IMR-90 (cell line): Measurements from ENCODE around the gene TRIM36. TPM values are rescaled to one million over a fixed set of nuclear protein-coding genes. Genes with fewer than 3 reads are reported as not detected.

Experiments used
- ATAC-seq: fragments of 200-7000 bp; cut with Tn5 transposase; 2 replicates; pipeline ENCODE4 v1.9.1; 2020; ENCODE audit warnings: low read depth, mild to moderate bottlenecking, moderate library complexity
- BruUV-seq: library from RNA; stranded (reverse); fragments of 400-500 nt; replicated peaks from 2 replicates; lab custom pipeline; 2021; lab: Mats Ljungman, UMichigan
- CTCF ChIA-PET: fragments of 300-600 bp; formaldehyde crosslinking; extraction: SDS; loops from one replicate; lab custom pipeline; 2021; ENCODE audit warnings: antibody characterized with exemption; lab: Yijun Ruan, JAX
- POLR2A ChIA-PET: fragments of 300-600 bp; sonication (Branson Sonifier 250); formaldehyde crosslinking; loops from one replicate; lab custom pipeline; 2022; ENCODE audit warnings: antibody characterized with exemption; ENCODE audit not compliant: unreplicated experiment; lab: Charles Lee
- DNase-seq: peaks from one replicate; pipeline ENCODE4 v3.0.0; 2013
- H2AFZ ChIP-seq: replicated peaks from 2 replicates; pipeline ENCODE3; 2013; ENCODE audit warnings: low read length, mild to moderate bottlenecking; ENCODE audit not compliant: poor library complexity
- H2AK5ac ChIP-seq: 2 replicates; pipeline ENCODE4 v1.6.1; 2013; ENCODE audit warnings: low read depth, low read length, inconsistent platforms
- H2AK9ac ChIP-seq: replicated peaks from 2 replicates; pipeline ENCODE3; 2013; ENCODE audit warnings: mild to moderate bottlenecking, low read depth, low read length, moderate library complexity; ENCODE audit not compliant: poor library complexity
- H2BK120ac ChIP-seq: 2 replicates; pipeline ENCODE4 v1.6.1; 2013; ENCODE audit warnings: low read depth, low read length, inconsistent platforms
- H2BK15ac ChIP-seq: 3 replicates; pipeline ENCODE4 v1.6.1; 2013; ENCODE audit warnings: low read depth, low read length, inconsistent platforms
- H2BK20ac ChIP-seq: 2 replicates; pipeline ENCODE4 v1.6.1; 2013; ENCODE audit warnings: low read depth, mild to moderate bottlenecking, inconsistent platforms, low read length, moderate library complexity
- H2BK5ac ChIP-seq: 2 replicates; pipeline ENCODE4 v1.6.1; 2013; ENCODE audit warnings: mild to moderate bottlenecking, low read depth, low read length, inconsistent platforms; ENCODE audit not compliant: poor library complexity, severe bottlenecking
- H3K14ac ChIP-seq: replicated peaks from 2 replicates; pipeline ENCODE4 v1.6.1; 2013; ENCODE audit warnings: low read depth, low read length, inconsistent platforms
- H3K18ac ChIP-seq: 2 replicates; pipeline ENCODE4 v1.6.1; 2013; ENCODE audit warnings: low read depth, low read length, control low read depth
- H3K23ac ChIP-seq: 2 replicates; pipeline ENCODE4 v1.6.1; 2013; ENCODE audit warnings: low read depth, low read length, inconsistent platforms
- H3K27ac ChIP-seq: 2 replicates; pipeline ENCODE4 v1.5.1; 2013; ENCODE audit warnings: mild to moderate bottlenecking, control low read depth, low read length; ENCODE audit not compliant: insufficient read depth
- H3K27me3 ChIP-seq: 2 replicates; pipeline ENCODE4 v1.6.1; 2013; ENCODE audit warnings: low read length; ENCODE audit not compliant: control insufficient read depth, insufficient read depth
- H3K36me3 ChIP-seq: 2 replicates; pipeline ENCODE4 v1.6.1; 2013; ENCODE audit warnings: low read length, mixed read lengths; ENCODE audit not compliant: control insufficient read depth, insufficient read depth
- H3K4ac ChIP-seq: 2 replicates; pipeline ENCODE4 v1.6.1; 2013; ENCODE audit warnings: low read depth, low read length, inconsistent platforms
- H3K4me1 ChIP-seq: 2 replicates; pipeline ENCODE4 v1.6.1; 2013; ENCODE audit warnings: low read length, mixed read lengths; ENCODE audit not compliant: control insufficient read depth, insufficient read depth
- H3K4me2 ChIP-seq: 2 replicates; pipeline ENCODE4 v1.6.1; 2013; ENCODE audit warnings: low read depth, mild to moderate bottlenecking, control low read depth, low read length, moderate library complexity
- H3K4me3 ChIP-seq: 2 replicates; pipeline ENCODE4 v1.5.1; 2013; ENCODE audit warnings: low read depth, mild to moderate bottlenecking, control low read depth, low read length, moderate library complexity; ENCODE audit not compliant: insufficient read depth
- H3K56ac ChIP-seq: 2 replicates; pipeline ENCODE4 v1.6.1; 2013; ENCODE audit warnings: low read length, inconsistent platforms; ENCODE audit not compliant: insufficient read depth; ENCODE audit errors: extremely low read depth
- H3K79me1 ChIP-seq, 2 experiments: 2 replicates each; pipeline ENCODE4 v1.6.1; 2013; ENCODE audit warnings: low read length in 2 of 2, inconsistent platforms in 1 of 2, low read depth in 1 of 2
- H3K9ac ChIP-seq: 2 replicates; pipeline ENCODE4 v1.6.1; 2013; ENCODE audit warnings: low read depth, low read length, control low read depth
- H3K9me1 ChIP-seq: 2 replicates; pipeline ENCODE4 v1.6.1; 2013; ENCODE audit warnings: low read length, inconsistent platforms; ENCODE audit not compliant: insufficient read depth
- H3K9me3 ChIP-seq: 2 replicates; pipeline ENCODE4 v1.6.1; 2013; ENCODE audit warnings: low read length; ENCODE audit not compliant: control insufficient read depth, insufficient read depth
- H4K20me1 ChIP-seq: 2 replicates; pipeline ENCODE4 v1.6.1; 2013; ENCODE audit warnings: low read length, inconsistent platforms; ENCODE audit not compliant: insufficient read depth
- H4K5ac ChIP-seq: 2 replicates; pipeline ENCODE4 v1.6.1; 2013; ENCODE audit warnings: mild to moderate bottlenecking, low read depth, low read length, control low read depth
- H4K8ac ChIP-seq, 2 experiments: 2 replicates each; pipeline ENCODE4 v1.6.1; 2013; ENCODE audit warnings: low read depth in 2 of 2, low read length in 2 of 2, control low read depth in 1 of 2, inconsistent platforms in 1 of 2
- H4K91ac ChIP-seq: 2 replicates; pipeline ENCODE4 v1.6.1; 2013; ENCODE audit warnings: low read depth, low read length, inconsistent platforms; ENCODE audit not compliant: insufficient read depth
- BHLHE40 ChIP-seq: fragments of 150-350 bp; IDR thresholded peaks from 2 replicates; pipeline ENCODE4 v1.6.1; 2016; ENCODE audit warnings: mild to moderate bottlenecking, low read depth, low read length
- CEBPB ChIP-seq: IDR thresholded peaks from 2 replicates; pipeline ENCODE4 v1.6.1; 2012; ENCODE audit warnings: low read depth, low read length, improper control_type of control experiment
- CHD1 ChIP-seq: IDR thresholded peaks from 2 replicates; pipeline ENCODE4 v1.6.1; 2012; ENCODE audit warnings: low read depth, low read length, improper control_type of control experiment
- FOS ChIP-seq: fragments of 150-350 bp; IDR thresholded peaks from 2 replicates; pipeline ENCODE4 v1.6.1; 2016; ENCODE audit warnings: low read depth, low read length
- MAFK ChIP-seq: IDR thresholded peaks from 2 replicates; pipeline ENCODE4 v1.6.1; 2012; ENCODE audit warnings: low read depth, low read length, improper control_type of control experiment
- MAZ ChIP-seq: IDR thresholded peaks from 2 replicates; pipeline ENCODE4 v1.6.1; 2012; ENCODE audit warnings: low read depth, mild to moderate bottlenecking, low read length, improper control_type of control experiment, moderate library complexity, borderline replicate concordance
- MXI1 ChIP-seq: IDR thresholded peaks from 2 replicates; pipeline ENCODE4 v1.6.1; 2012; ENCODE audit warnings: low read depth, mild to moderate bottlenecking, low read length, moderate library complexity, borderline replicate concordance
- NFE2L2 ChIP-seq: fragments of 150-350 bp; IDR thresholded peaks from 2 replicates; pipeline ENCODE4 v1.6.1; 2016; ENCODE audit warnings: low read depth, mild to moderate bottlenecking, low read length
- POLR2A ChIP-seq: IDR thresholded peaks from 2 replicates; pipeline ENCODE4 v1.6.1; 2012; ENCODE audit warnings: mild to moderate bottlenecking, low read depth, low read length
- RAD21 ChIP-seq: IDR thresholded peaks from 2 replicates; pipeline ENCODE4 v1.6.1; 2012; ENCODE audit warnings: low read length, improper control_type of control experiment
- RCOR1 ChIP-seq: IDR thresholded peaks from 2 replicates; pipeline ENCODE4 v1.6.1; 2012; ENCODE audit warnings: mild to moderate bottlenecking, low read length, improper control_type of control experiment; ENCODE audit not compliant: insufficient replicate concordance
- RFX5 ChIP-seq: IDR thresholded peaks from 2 replicates; pipeline ENCODE4 v1.8.0; 2012; ENCODE audit warnings: low read depth, mild to moderate bottlenecking, low read length, moderate library complexity
- SMC3 ChIP-seq: fragments of 150-350 bp; IDR thresholded peaks from 2 replicates; pipeline ENCODE4 v1.6.1; 2016; ENCODE audit warnings: low read depth, mild to moderate bottlenecking, antibody characterized with exemption, low read length, moderate library complexity
- USF2 ChIP-seq: fragments of 150-350 bp; IDR thresholded peaks from 2 replicates; pipeline ENCODE4 v1.6.1; 2017; ENCODE audit warnings: mild to moderate bottlenecking, antibody characterized with exemption, low read length, low read depth
- WGBS, 2 experiments: methylation state at CpG; one replicate each; pipeline versions ENCODE4 v1.1.5 to v1.1.7; 2013; ENCODE audit warnings: missing lambda C conversion rate in 2 of 2; ENCODE audit not compliant: insufficient read length in 1 of 2; ENCODE audit errors: extremely low coverage in 2 of 2; 5-methylcytosine and 5-hydroxymethylcytosine counted together
- dilution Hi-C: fragments of 300-500 bp; cut with HindIII; formaldehyde crosslinking; loops from one replicate; pipeline ENCODE4 v1.14.3; 2018; ENCODE audit warnings: low sequenced_read_pairs; ENCODE audit not compliant: unreplicated experiment
- in situ Hi-C: fragments of 300-500 bp; cut with MboI; formaldehyde crosslinking; loops from 3 replicates; pipeline ENCODE4 v1.14.3; 2019; ENCODE audit warnings: low sequenced_read_pairs, inconsistent platforms, mixed read lengths
- intact Hi-C: fragments of 100-400 bp; cut with micrococcal nuclease; formaldehyde crosslinking; loops from 2 replicates; pipeline ENCODE4 v1.10.0; 2022
- polyA plus RNA-seq, 3 experiments: library from polyadenylated mRNA; depleted of rRNA; stranded (reverse); fragments of >200 nt; gene quantifications; 2 replicates each; pipeline ENCODE4 v1.2.3, GENCODE V29; 2012; ENCODE audit warnings: low replicate concordance in 1 of 3
- total RNA-seq: library from RNA; depleted of rRNA; stranded (reverse); fragments of >200 nt; gene quantifications from 2 replicates; pipeline ENCODE4 v1.2.3, GENCODE V29; 2012
- TF ChIP-seq, protein P1 (sequence below): fragments of 150-350 bp; IDR thresholded peaks from 2 replicates; pipeline ENCODE4 v1.6.1; 2016; ENCODE audit warnings: low read depth, mild to moderate bottlenecking, low read length, moderate library complexity, borderline replicate concordance
- TF ChIP-seq, protein P2 (sequence below): conservative IDR thresholded peaks from 2 replicates; pipeline ENCODE4 v1.5.1; 2012; ENCODE audit warnings: mild to moderate bottlenecking, low read depth, low read length, improper control_type of control experiment

The TRIM36 gene
- total and polyA plus RNA-seq, 2 of the 4 experiments (the other 2 are of a cell fraction), result 0.10 to 0.18 TPM

GRCh38 chr5:115179030-115179393 is 9.3 kb upstream of the TRIM36 start:
- ChIA-PET CTCF (no interaction called here), POLR2A (no interaction called here)
- H3K4me2 ChIP-seq, result no peak overlapping the region; the same call in 1 of the 2 replicates

More at GRCh38 chr5:115179030-115179393, 9.3 kb upstream of the TRIM36 start:
- Histone ChIP-seq H2BK5ac (no peak overlapping the region), H2AK9ac (peak overlapping the region; percentile 29), H2AFZ (peak overlapping the region; percentile 15), H2AK5ac (no peak overlapping the region), H3K18ac (no peak overlapping the region), H4K5ac (no peak overlapping the region), H2BK20ac (no peak overlapping the region), H3K27ac (no peak overlapping the region), H3K79me1 (no peaks in the 10 kb centered on the region), H2BK120ac (no peak overlapping the region), H3K14ac (no peak overlapping the region), H3K9me1 (no peaks in the 10 kb centered on the region), H3K27me3 (peaks cover 61% of the 10 kb centered on the region), H4K20me1 (peaks cover 3% of the 10 kb centered on the region; the same call in 1 of the 2 replicates), H3K4me3 (no peak overlapping the region), H3K9me3 (peaks cover 12% of the 10 kb centered on the region), H4K91ac (no peak overlapping the region), H3K9ac (no peak overlapping the region), H3K4me1 (peaks cover 2% of the 10 kb centered on the region; the same call in 1 of the 2 replicates), H3K36me3 (no peaks in the 10 kb centered on the region), H4K8ac (no peak overlapping the region), H3K4ac (no peak overlapping the region), H3K23ac (no peak overlapping the region), H3K56ac (no peak overlapping the region), H2BK15ac (no peak overlapping the region)
- TF ChIP-seq RFX5 (no peak), RCOR1 (no peak), SMC3 (no peak), RAD21 (no peak), MAFK (no peak), MXI1 (no peak), POLR2A (no peak), CEBPB (no peak), MAZ (no peak), CHD1 (no peak), USF2 (no peak), BHLHE40 (no peak), FOS (no peak), NFE2L2 (no peak)
- TF ChIP-seq, protein P1, sequence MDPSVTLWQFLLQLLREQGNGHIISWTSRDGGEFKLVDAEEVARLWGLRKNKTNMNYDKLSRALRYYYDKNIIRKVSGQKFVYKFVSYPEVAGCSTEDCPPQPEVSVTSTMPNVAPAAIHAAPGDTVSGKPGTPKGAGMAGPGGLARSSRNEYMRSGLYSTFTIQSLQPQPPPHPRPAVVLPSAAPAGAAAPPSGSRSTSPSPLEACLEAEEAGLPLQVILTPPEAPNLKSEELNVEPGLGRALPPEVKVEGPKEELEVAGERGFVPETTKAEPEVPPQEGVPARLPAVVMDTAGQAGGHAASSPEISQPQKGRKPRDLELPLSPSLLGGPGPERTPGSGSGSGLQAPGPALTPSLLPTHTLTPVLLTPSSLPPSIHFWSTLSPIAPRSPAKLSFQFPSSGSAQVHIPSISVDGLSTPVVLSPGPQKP, result no peak
- TF ChIP-seq, protein P2, sequence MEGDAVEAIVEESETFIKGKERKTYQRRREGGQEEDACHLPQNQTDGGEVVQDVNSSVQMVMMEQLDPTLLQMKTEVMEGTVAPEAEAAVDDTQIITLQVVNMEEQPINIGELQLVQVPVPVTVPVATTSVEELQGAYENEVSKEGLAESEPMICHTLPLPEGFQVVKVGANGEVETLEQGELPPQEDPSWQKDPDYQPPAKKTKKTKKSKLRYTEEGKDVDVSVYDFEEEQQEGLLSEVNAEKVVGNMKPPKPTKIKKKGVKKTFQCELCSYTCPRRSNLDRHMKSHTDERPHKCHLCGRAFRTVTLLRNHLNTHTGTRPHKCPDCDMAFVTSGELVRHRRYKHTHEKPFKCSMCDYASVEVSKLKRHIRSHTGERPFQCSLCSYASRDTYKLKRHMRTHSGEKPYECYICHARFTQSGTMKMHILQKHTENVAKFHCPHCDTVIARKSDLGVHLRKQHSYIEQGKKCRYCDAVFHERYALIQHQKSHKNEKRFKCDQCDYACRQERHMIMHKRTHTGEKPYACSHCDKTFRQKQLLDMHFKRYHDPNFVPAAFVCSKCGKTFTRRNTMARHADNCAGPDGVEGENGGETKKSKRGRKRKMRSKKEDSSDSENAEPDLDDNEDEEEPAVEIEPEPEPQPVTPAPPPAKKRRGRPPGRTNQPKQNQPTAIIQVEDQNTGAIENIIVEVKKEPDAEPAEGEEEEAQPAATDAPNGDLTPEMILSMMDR, result no peak
- in situ Hi-C loops, result no loop called here
- no TSS peak for BruUV-seq
- ATAC-seq (no peak), DNase-seq (no peak)
- intact Hi-C loops, result no loop called here
- dilution Hi-C loops, result no loop called here
- 32% methylated on average over 12 of the region's 30 CpGs; no CpG with 5 or more reads in 1 of the 2 experiments for WGBS, 2 experiments
